ENCODE measurements around the gene NOL6. TPM values are rescaled to one million over a fixed set of nuclear protein-coding genes. Genes with fewer than 3 reads are reported as not detected.

The NOL6 gene
- polyA plus RNA-seq, 1 donor (not counting 4 experiments of a cell fraction or from before 2014, with no cell fraction given), result 63.6 TPM

DNA sequence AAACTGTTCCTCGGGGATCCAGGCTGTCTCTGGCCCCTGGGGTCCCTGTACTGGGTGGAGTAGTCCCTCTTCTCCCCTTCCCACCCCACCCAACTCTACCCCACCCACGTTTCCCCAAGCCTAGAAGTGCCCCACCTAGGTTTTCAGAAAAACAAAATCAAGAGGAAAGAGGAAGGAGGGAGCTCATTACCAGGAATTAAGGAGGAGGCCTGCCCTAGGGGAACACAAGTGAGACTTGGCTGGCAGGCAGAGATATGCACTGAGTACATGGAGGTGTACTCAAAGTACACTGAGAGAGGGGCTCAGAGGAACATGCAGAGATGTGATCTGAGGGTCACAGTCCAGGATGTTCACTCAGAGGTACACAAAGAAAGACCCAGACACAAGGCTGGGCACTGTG is 36.5 kb downstream of the NOL6 start:
- Histone ChIP-seq H3K36me3 (ENCODE audit: control insufficient read depth in 2 of 2, extremely low read depth in 1 of 2, insufficient read depth in 2 of 2, low read length in 2 of 2) (peaks cover 2 to 10% of the 10 kb centered on the region in 2 experiments), H3K9me1 (ENCODE audit: control insufficient read depth, extremely low read depth, insufficient read depth, low read length) (peaks cover 2% of the 10 kb centered on the region), H2AFZ (ENCODE audit: control insufficient read depth, low read length) (no peak overlapping the region), H4K20me1 (ENCODE audit: control insufficient read depth, extremely low read depth, insufficient read depth, low read length) (no peaks in the 10 kb centered on the region), H3K4me3 (ENCODE audit: control insufficient read depth in 2 of 3, extremely low read depth in 1 of 3, insufficient read depth in 2 of 3, low read depth in 1 of 3, low read length in 3 of 3) (no peak overlapping the region), H3K4me1 (ENCODE audit: control insufficient read depth, extremely low read depth, insufficient read depth, low read length) (peaks cover 22% of the 10 kb centered on the region), H3K27ac (ENCODE audit: control insufficient read depth, insufficient read depth, low read length) (no peak overlapping the region), H3K9me3 (ENCODE audit: control insufficient read depth, low read depth, low read length) (no peaks in the 10 kb centered on the region), H3K79me2 (ENCODE audit: control insufficient read depth, insufficient read depth, low read length) (no peaks in the 10 kb centered on the region), H3K9ac (ENCODE audit: control insufficient read depth, extremely low read depth, insufficient read depth, low read length) (no peak overlapping the region), H3K27me3 (ENCODE audit: control insufficient read depth, extremely low read depth, insufficient read depth, low read length) (no peaks in the 10 kb centered on the region), H3K4me2 (ENCODE audit: control insufficient read depth, extremely low read depth, insufficient read depth, low read depth, low read length) (no peak overlapping the region)
- dilution Hi-C loops (cut with MboI; ENCODE audit: extremely low pct_ligation_motif_present, low sequenced_read_pairs), result no loop called here
- DNase-seq (ENCODE audit: low read depth, low spot score) (no peak), FAIRE-seq (no peak)
- TF ChIP-seq, protein P1, sequence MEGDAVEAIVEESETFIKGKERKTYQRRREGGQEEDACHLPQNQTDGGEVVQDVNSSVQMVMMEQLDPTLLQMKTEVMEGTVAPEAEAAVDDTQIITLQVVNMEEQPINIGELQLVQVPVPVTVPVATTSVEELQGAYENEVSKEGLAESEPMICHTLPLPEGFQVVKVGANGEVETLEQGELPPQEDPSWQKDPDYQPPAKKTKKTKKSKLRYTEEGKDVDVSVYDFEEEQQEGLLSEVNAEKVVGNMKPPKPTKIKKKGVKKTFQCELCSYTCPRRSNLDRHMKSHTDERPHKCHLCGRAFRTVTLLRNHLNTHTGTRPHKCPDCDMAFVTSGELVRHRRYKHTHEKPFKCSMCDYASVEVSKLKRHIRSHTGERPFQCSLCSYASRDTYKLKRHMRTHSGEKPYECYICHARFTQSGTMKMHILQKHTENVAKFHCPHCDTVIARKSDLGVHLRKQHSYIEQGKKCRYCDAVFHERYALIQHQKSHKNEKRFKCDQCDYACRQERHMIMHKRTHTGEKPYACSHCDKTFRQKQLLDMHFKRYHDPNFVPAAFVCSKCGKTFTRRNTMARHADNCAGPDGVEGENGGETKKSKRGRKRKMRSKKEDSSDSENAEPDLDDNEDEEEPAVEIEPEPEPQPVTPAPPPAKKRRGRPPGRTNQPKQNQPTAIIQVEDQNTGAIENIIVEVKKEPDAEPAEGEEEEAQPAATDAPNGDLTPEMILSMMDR (optimal IDR thresholded peaks at IDR 0.05 in 1 of 3, IDR thresholded peaks at IDR 0.05 in 1 of 3, conservative IDR thresholded peaks at IDR 0.05 in 1 of 3; ENCODE audit: extremely low read depth in 1 of 3, insufficient read depth in 2 of 3, low read length in 3 of 3), result no peak

DNA sequence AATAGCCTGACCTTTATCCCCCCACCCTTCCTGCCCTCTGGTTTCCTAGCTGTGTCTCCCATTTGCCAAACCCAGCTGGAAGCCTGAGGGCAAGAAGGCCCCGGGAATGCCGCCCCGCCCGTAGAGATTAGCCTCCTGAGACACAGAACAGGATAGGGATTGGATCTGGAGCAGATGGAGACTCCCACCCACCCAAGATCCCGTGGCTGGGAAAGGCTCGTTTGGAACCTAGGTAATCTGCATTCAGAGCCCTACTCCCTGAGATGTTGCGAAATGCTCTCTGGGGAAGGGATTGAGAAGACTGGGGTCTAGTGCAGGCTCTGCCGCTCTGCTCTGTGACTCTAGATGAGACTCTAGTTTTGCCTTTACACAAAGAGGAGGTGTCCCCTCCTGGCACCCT is 37.3 kb downstream of the NOL6 start:
- peaks cover 0 to 5% of the 10 kb centered on the region in 2 experiments for H3K36me3 ChIP-seq (ENCODE audit: control insufficient read depth in 2 of 2, extremely low read depth in 1 of 2, insufficient read depth in 2 of 2, low read length in 2 of 2)
- dilution Hi-C loops (cut with MboI; ENCODE audit: extremely low pct_ligation_motif_present, low sequenced_read_pairs), result no loop called here
- no peaks in the 10 kb centered on the region for H3K79me2 ChIP-seq (ENCODE audit: control insufficient read depth, insufficient read depth, low read length)
- H4K20me1 ChIP-seq (ENCODE audit: control insufficient read depth, extremely low read depth, insufficient read depth, low read length), result no peaks in the 10 kb centered on the region
- no peak overlapping the region for H2AFZ ChIP-seq (ENCODE audit: control insufficient read depth, low read length)
- H3K4me2 ChIP-seq (ENCODE audit: control insufficient read depth, extremely low read depth, insufficient read depth, low read depth, low read length), result no peak overlapping the region
- H3K9ac ChIP-seq (ENCODE audit: control insufficient read depth, extremely low read depth, insufficient read depth, low read length), result no peak overlapping the region
- H3K4me3 ChIP-seq (ENCODE audit: control insufficient read depth in 2 of 3, extremely low read depth in 1 of 3, insufficient read depth in 2 of 3, low read depth in 1 of 3, low read length in 3 of 3), result no peak overlapping the region
- no peak overlapping the region for H3K27ac ChIP-seq (ENCODE audit: control insufficient read depth, insufficient read depth, low read length)
- TF ChIP-seq, protein P1 (optimal IDR thresholded peaks at IDR 0.05 in 1 of 3, IDR thresholded peaks at IDR 0.05 in 1 of 3, conservative IDR thresholded peaks at IDR 0.05 in 1 of 3; ENCODE audit: extremely low read depth in 1 of 3, insufficient read depth in 2 of 3, low read length in 3 of 3), result no peak
- no peak for TF ChIP-seq EZH2 (IDR thresholded peaks at IDR 0.05; ENCODE audit: low read length)
- H3K4me1 ChIP-seq (ENCODE audit: control insufficient read depth, extremely low read depth, insufficient read depth, low read length), result peaks cover 24% of the 10 kb centered on the region
- no peak for FAIRE-seq
- H3K27me3 ChIP-seq (ENCODE audit: control insufficient read depth, extremely low read depth, insufficient read depth, low read length), result no peaks in the 10 kb centered on the region
- DNase-seq (ENCODE audit: low read depth, low spot score), result no peak
- H3K9me3 ChIP-seq (ENCODE audit: control insufficient read depth, low read depth, low read length), result no peaks in the 10 kb centered on the region
- peaks cover 2% of the 10 kb centered on the region for H3K9me1 ChIP-seq (ENCODE audit: control insufficient read depth, extremely low read depth, insufficient read depth, low read length)
